K562 (cell line): ENCODE data around the gene TMED4. TPM values are rescaled to one million over a fixed set of nuclear protein-coding genes. Genes with fewer than 3 reads are reported as not detected.

ENCODE experiments used
- BCL6 ChIP-seq: fragments of 250-450 bp; sonication (Bioruptor Pico); IDR thresholded peaks from 2 replicates; pipeline ENCODE4 v1.4.0; 2020
- E2F3 ChIP-seq: fragments of 250-450 bp; sonication (Bioruptor Pico); IDR thresholded peaks from 2 replicates; pipeline ENCODE4 v1.4.0; 2020; ENCODE audit warnings: mild to moderate bottlenecking
- HOXB6 ChIP-seq: fragments of 250-450 bp; sonication (Bioruptor Pico); IDR thresholded peaks from 2 replicates; pipeline ENCODE4 v1.5.1; 2022; ENCODE audit warnings: mild to moderate bottlenecking, borderline replicate concordance
- IRF9 ChIP-seq: fragments of 450-650 bp; IDR thresholded peaks from 2 replicates; pipeline ENCODE4 v1.6.1; 2016; ENCODE audit warnings: missing biosample characterization, missing genetic modification characterization
- KLF16 ChIP-seq: IDR thresholded peaks from 2 replicates; pipeline ENCODE4 v1.6.1; 2016; ENCODE audit warnings: antibody characterized with exemption
- MCM7 ChIP-seq, 2 experiments: fragments of 450-650 bp; IDR thresholded peaks; 2 replicates each; pipeline ENCODE4 v1.6.1; 2016 to 2018
- MEF2A ChIP-seq: IDR thresholded peaks from 2 replicates; pipeline ENCODE4 v1.6.1; 2011; ENCODE audit warnings: low read depth, mild to moderate bottlenecking, low read length, moderate library complexity; ENCODE audit not compliant: control insufficient read depth
- PHF20 ChIP-seq: fragments of 450-650 bp; IDR thresholded peaks from 2 replicates; pipeline ENCODE4 v1.6.1; 2018; ENCODE audit not compliant: partially characterized antibody
- POLR2B ChIP-seq: fragments of 450-650 bp; IDR thresholded peaks from 2 replicates; pipeline ENCODE4 v1.6.1; 2018; ENCODE audit warnings: low read depth; ENCODE audit not compliant: partially characterized antibody
- RBM17 ChIP-seq: fragments of 200-400 bp; formaldehyde crosslinking; IDR thresholded peaks from 2 replicates; pipeline ENCODE4 v1.6.1; 2017; ENCODE audit warnings: low read depth, mild to moderate bottlenecking, low read length, borderline replicate concordance
- SUPT5H ChIP-seq: fragments of 450-650 bp; IDR thresholded peaks from 2 replicates; pipeline ENCODE4 v1.6.1; 2016
- ZNF224 ChIP-seq: sonication (generic); formaldehyde crosslinking; IDR thresholded peaks from 2 replicates; pipeline ENCODE4 v1.8.0; 2022; ENCODE audit warnings: mild to moderate bottlenecking, missing genetic modification reagents
- ZNF449 ChIP-seq: fragments of 250-450 bp; sonication (Bioruptor Pico); IDR thresholded peaks from 2 replicates; pipeline ENCODE4 v1.8.0; 2022; ENCODE audit warnings: moderate library complexity, mild to moderate bottlenecking, inconsistent platforms
- polyA plus RNA-seq, 8 experiments: library from polyadenylated mRNA; depleted of rRNA in 4 of 8; stranded (reverse) in 5 of 8; unstranded in 3 of 8; fragments of >200 nt; fragmentation: Nextera tagmentation in 2 of 8; fragmentation: Illumina TruSeq in 1 of 8; extraction: Ambion mirVana in 2 of 8; extraction: Trizol in 1 of 8; gene quantifications; 2 replicates each; pipeline versions ENCODE4 v1.2.1 to v1.2.3, GENCODE V29; 2011 to 2014; ENCODE audit warnings: inconsistent platforms in 1 of 8, missing spikeins in 1 of 8
- total RNA-seq, 7 experiments: library from RNA; depleted of rRNA in 6 of 7; stranded (reverse); fragments of >200 nt in 6 of 7; fragmentation: Illumina TruSeq in 2 of 7; extraction: Trizol in 2 of 7; gene quantifications; 2 replicates each; pipeline versions ENCODE4 v1.2.1 to v1.2.3, GENCODE V29; 2011 to 2021; ENCODE audit warnings: low replicate concordance in 1 of 7
- TF ChIP-seq, protein P1 (sequence below): fragments of 250-450 bp; sonication (Bioruptor Pico); IDR thresholded peaks from 2 replicates; pipeline ENCODE4 v1.9.0; 2021; ENCODE audit warnings: mild to moderate bottlenecking, inconsistent platforms

Gene TMED4
- total and polyA plus RNA-seq, 9 of the 15 experiments (the other 6 are each of a cell fraction or from before 2014, with no cell fraction given), result 20.3 to 64.0 (median 42.1) TPM

DNA sequence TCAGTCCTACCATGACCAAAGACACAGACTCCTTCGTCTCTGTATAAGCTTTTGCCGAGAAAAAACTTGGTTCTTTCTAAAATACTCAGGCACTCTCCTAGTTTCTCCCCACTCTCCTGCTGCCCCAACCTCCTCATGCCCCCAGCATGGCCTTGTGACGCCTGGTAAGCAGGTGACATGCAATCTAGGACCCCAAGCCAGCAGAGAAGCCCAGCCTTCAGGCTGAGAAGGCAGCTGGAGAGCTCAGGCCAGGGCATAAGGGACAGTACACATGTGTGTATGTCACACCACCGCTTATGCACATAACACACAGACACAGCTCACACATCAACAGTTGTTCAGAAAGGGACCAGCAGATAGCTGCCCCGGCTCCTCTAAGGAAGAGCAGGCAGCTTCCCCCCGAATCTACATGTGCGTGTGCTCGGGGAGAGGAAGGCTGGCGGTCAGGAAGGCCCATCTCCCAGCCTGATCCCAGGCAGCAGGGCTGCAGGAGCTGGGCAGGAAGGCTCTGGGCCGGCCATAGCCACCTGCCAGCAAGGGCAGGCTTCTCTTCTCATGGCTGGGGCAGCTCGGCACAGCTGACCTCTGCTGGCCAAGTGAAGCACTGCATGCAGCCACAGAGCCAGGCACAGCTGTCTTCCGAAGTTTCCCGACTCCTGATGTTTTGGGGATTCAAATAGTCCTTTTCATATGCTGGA is 16.8 kb downstream of the TMED4 start (continued):
- no peak for TF ChIP-seq IRF9 (tag)
- no peak for TF ChIP-seq RBM17
- TF ChIP-seq E2F3 (CRISPR knock-in tag), result no peak
- no peak for TF ChIP-seq MCM7 (IDR thresholded peaks at IDR 0.05)
- TF ChIP-seq ZNF449 (CRISPR knock-in tag), result no peak
- TF ChIP-seq HOXB6 (CRISPR knock-in tag), result no peak
- peak; percentile 18 for TF ChIP-seq POLR2B
- TF ChIP-seq SUPT5H, result peak; percentile 46; the same call in 1 of the 2 replicates
- TF ChIP-seq PHF20, result no peak
- TF ChIP-seq ZNF224 (CRISPR knock-in tag), result no peak
- no peak for TF ChIP-seq KLF16
- no peak for TF ChIP-seq MEF2A
- no peak for TF ChIP-seq BCL6 (CRISPR knock-in tag)
- TF ChIP-seq, protein P1, sequence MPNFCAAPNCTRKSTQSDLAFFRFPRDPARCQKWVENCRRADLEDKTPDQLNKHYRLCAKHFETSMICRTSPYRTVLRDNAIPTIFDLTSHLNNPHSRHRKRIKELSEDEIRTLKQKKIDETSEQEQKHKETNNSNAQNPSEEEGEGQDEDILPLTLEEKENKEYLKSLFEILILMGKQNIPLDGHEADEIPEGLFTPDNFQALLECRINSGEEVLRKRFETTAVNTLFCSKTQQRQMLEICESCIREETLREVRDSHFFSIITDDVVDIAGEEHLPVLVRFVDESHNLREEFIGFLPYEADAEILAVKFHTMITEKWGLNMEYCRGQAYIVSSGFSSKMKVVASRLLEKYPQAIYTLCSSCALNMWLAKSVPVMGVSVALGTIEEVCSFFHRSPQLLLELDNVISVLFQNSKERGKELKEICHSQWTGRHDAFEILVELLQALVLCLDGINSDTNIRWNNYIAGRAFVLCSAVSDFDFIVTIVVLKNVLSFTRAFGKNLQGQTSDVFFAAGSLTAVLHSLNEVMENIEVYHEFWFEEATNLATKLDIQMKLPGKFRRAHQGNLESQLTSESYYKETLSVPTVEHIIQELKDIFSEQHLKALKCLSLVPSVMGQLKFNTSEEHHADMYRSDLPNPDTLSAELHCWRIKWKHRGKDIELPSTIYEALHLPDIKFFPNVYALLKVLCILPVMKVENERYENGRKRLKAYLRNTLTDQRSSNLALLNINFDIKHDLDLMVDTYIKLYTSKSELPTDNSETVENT, result peak; percentile 26; the same call in 1 of the 2 replicates
